Colonic mucosa (tissue), 4 donors: ENCODE results near the gene CREB5. TPM values are rescaled to one million over a fixed set of nuclear protein-coding genes. Genes with fewer than 3 reads are reported as not detected.

Experiments
- DNase-seq: peaks from one replicate; pipeline ENCODE4 v3.0.0-alpha.2; 2020
- H3K27ac ChIP-seq: fragments of 200-600 bp; one replicate; pipeline ENCODE4 v1.8.0; 2021
- H3K27me3 ChIP-seq: fragments of 200-600 bp; one replicate; pipeline ENCODE4 v1.8.0; 2021
- H3K36me3 ChIP-seq: fragments of 200-600 bp; one replicate; pipeline ENCODE4 v1.8.0; 2021
- H3K4me1 ChIP-seq: fragments of 200-600 bp; one replicate; pipeline ENCODE4 v1.8.0; 2021; ENCODE audit warnings: mild to moderate bottlenecking
- H3K4me3 ChIP-seq: fragments of 200-600 bp; one replicate; pipeline ENCODE4 v1.8.0; 2021
- H3K9ac ChIP-seq, 2 donors: one replicate each; pipeline ENCODE4 v1.7.0; 2013; ENCODE audit warnings: control low read depth in 2 of 2, low read depth in 2 of 2, low read length in 2 of 2
- H3K9me3 ChIP-seq: fragments of 200-600 bp; one replicate; pipeline ENCODE4 v1.8.0; 2021
- intact Hi-C: fragments of 100-400 bp; cut with DNase I; formaldehyde crosslinking; loops from one replicate; pipeline ENCODE4 v1.14.1; 2022
- total RNA-seq, 2 donors: library from RNA; stranded (reverse); fragmentation: NEBNext Ultra II Directional in 1 of 2; extraction: Animal tissue kit (Norgen Biotek cat#: 25700) in 1 of 2; gene quantifications; one replicate each; pipeline ENCODE4 v1.2.1, GENCODE V29; 2021
- TF ChIP-seq, protein P1 (sequence below): fragments of 200-600 bp; IDR thresholded peaks from one replicate; pipeline ENCODE4 v1.8.0; 2022; ENCODE audit warnings: antibody characterized with exemption, mild to moderate bottlenecking
- donor health status: healthy.
- donor health status: DM: no; HTN: no; CAD: no.
- donor health status: DM: no; HTN: no; CAD: no.

The CREB5 gene
- total RNA-seq, 2 donors from 2014 or later = 0.54 to 3.6 TPM

GRCh38 chr7:28512668-28513440 lies 100.5 kb downstream of the CREB5 start:
- Histone ChIP-seq H3K4me3 (no peak overlapping the region), H3K9me3 (no peaks in the 10 kb centered on the region), H3K27ac (no peak overlapping the region), H3K4me1 (no peaks in the 10 kb centered on the region), H3K36me3 (no peaks in the 10 kb centered on the region), H3K27me3 (no peaks in the 10 kb centered on the region), H3K9ac (no peak overlapping the region)
- DNase-seq = no peak
- intact Hi-C loops = no loop called here
- TF ChIP-seq, protein P1, sequence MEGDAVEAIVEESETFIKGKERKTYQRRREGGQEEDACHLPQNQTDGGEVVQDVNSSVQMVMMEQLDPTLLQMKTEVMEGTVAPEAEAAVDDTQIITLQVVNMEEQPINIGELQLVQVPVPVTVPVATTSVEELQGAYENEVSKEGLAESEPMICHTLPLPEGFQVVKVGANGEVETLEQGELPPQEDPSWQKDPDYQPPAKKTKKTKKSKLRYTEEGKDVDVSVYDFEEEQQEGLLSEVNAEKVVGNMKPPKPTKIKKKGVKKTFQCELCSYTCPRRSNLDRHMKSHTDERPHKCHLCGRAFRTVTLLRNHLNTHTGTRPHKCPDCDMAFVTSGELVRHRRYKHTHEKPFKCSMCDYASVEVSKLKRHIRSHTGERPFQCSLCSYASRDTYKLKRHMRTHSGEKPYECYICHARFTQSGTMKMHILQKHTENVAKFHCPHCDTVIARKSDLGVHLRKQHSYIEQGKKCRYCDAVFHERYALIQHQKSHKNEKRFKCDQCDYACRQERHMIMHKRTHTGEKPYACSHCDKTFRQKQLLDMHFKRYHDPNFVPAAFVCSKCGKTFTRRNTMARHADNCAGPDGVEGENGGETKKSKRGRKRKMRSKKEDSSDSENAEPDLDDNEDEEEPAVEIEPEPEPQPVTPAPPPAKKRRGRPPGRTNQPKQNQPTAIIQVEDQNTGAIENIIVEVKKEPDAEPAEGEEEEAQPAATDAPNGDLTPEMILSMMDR = no peak

DNA sequence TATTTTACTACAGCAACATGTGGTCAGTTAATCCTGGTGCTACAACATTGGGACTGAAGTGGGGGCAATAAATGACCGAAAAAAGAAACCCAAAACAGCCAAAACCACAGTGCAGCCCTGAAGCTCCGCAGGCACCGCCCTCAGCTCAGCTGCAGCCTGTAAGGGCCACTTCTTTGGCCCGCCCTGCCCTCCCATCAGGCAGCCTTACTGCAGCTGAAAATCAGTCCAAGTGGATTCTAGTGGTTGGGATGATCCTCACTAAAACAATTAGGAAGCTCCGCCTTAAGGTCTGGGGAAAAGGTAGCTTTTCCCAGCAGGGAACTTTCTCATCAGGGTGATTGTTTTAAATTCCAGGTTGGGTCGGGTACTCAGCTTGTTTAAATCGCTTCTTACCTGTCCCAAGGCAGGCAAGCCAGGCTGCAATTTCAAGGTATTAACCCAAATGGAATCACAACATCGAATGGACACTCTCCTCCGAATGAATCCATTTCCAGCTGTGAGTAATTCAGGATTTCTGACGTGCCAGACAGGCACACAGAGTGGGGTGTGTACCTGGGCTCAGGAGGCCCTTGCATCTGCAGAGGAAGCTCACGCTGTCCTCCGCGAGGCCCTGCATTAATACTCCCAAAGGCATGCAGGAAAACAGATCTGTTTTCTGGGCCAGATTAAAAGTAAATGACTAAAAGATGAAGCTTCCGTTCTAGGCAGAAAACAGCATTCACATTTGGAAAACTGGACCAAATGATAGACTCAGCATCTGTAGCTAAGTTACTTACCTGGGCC lies 104.3 kb downstream of the CREB5 start:
- TF ChIP-seq, protein P1 = no peak
- H3K27me3 ChIP-seq = no peaks in the 10 kb centered on the region
- intact Hi-C loops = no loop called here
- H3K36me3 ChIP-seq = no peaks in the 10 kb centered on the region
- no peak for DNase-seq
- H3K9ac ChIP-seq = no peak overlapping the region
- no peak overlapping the region for H3K4me3 ChIP-seq
- no peaks in the 10 kb centered on the region for H3K4me1 ChIP-seq
- no peak overlapping the region for H3K27ac ChIP-seq
- H3K9me3 ChIP-seq = no peaks in the 10 kb centered on the region

GRCh38 chr7:28517206-28517605 lies 104.9 kb downstream of the CREB5 start:
- Histone ChIP-seq H3K4me1 (no peaks in the 10 kb centered on the region), H3K4me3 (no peak overlapping the region), H3K27me3 (no peaks in the 10 kb centered on the region), H3K9ac (no peak overlapping the region), H3K9me3 (no peaks in the 10 kb centered on the region), H3K27ac (no peak overlapping the region), H3K36me3 (no peaks in the 10 kb centered on the region)
- TF ChIP-seq, protein P1 = no peak
- no peak for DNase-seq
- intact Hi-C loops = no loop called here

- intact Hi-C loops = no loop called here
- no peak overlapping the region for H3K4me3 ChIP-seq
- TF ChIP-seq, protein P1 = no peak
Measured at GRCh38 chr7:28517606-28518005, 105.3 kb downstream of the CREB5 start.

DNA sequence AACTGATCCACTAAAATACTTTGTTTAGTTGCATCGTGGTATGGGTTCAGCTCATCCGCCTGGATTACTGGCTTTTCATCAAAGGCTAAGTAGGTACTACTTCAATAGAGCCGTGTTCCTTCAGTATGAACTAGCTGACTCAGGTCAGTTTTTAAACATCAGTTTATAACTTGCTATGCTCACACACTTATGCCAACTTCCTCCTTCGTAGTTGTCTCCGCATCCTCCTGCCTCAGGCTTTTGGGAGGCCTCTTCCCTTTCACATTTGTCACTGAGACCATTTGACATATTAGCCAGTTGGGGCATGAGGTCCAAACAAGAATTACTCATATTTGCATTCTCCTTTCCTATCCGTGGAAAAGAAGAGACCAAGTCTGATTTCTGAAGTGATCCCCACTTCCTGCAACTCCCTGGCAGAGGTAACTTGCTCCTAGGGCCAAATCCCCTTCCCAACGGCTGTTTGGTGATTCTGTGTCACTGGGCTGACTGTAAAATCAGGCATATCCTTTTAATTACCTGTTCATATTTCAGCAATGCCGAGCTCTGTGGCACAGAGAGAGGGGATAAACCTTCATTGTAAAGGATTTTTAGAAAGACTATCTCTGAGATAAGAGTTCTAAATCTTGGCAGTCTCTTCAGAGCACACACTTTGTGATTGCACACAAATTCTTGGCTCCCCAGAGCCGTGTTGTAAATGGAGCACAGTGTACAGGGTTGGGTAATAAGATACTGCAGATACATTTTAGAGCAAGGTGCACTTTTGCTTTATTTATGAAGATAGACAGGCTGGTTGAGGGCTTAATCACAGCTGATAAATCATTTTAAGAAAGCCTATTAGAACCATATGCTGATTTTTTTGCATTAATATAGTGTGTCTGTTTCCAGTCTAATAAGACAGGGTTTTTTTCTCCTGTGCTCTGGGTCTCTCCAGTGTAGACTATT lies 108.0 kb downstream of the CREB5 start:
- intact Hi-C loops = no loop called here

More at GRCh38 chr7:28517606-28518005, 105.3 kb downstream of the CREB5 start:
- H3K27me3 ChIP-seq = no peaks in the 10 kb centered on the region
- H3K9me3 ChIP-seq = no peaks in the 10 kb centered on the region
- H3K9ac ChIP-seq = no peak overlapping the region
- H3K27ac ChIP-seq = no peak overlapping the region
- no peak for DNase-seq
- H3K36me3 ChIP-seq = no peaks in the 10 kb centered on the region
- no peaks in the 10 kb centered on the region for H3K4me1 ChIP-seq

More for the DNA sequence above, 108.0 kb downstream of the CREB5 start:
- TF ChIP-seq, protein P1 = no peak
- Histone ChIP-seq H3K4me3 (no peak overlapping the region), H3K27me3 (no peaks in the 10 kb centered on the region), H3K9ac (no peak overlapping the region), H3K9me3 (no peaks in the 10 kb centered on the region), H3K36me3 (no peaks in the 10 kb centered on the region), H3K27ac (no peak overlapping the region), H3K4me1 (no peaks in the 10 kb centered on the region)
- DNase-seq = no peak
